Iris pigment epithelial cell (primary cell): ENCODE data around the gene KLF11.

Experiments
- DNase-seq: peaks from one replicate; pipeline ENCODE4 v3.0.0-alpha.2; 2011; ENCODE audit warnings: low read depth

Gene KLF11

DNA sequence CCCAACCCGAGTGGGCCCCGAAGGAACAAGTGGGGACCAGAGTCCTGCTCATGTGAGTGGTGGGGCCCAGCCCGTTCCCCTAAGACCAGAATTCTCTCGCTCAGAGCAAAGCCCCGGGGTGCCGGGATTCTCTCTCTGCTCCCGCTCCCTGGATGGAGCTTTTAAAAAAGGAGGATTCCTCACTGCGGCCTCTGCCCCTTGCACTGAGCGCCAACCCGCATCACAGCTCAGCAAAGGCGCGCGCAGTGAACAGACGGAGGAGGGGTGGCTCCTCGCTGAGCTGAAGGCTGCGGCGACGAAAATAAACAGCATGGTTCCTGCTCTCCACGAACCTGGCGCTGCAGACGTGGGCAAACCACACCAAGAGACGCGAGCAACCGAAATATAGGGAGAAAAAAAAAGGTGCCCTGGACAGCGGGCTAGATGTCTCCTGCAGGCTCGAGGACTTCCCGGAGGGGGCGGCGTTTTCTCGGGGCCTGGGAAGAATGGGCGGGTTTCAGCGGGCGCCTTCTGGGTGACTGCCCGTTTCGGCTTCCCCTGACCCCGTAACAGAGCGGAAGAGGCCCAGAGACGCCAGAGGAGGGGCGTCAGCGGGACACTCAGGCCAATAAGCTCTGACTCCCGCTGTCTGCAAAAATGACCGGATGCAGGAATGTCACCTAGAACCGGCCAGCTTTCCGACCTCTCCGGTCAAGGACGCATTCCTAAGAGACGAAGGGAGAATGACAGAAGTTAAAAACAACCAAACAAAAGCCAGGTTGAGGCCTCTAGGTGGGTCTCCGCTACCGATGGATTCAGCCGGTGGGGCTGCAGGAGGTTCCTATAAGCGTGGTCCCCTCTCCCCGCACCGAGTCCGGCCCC, 819 bp upstream of the KLF11 start:
- DNase-seq = peak; percentile 61

DNA sequence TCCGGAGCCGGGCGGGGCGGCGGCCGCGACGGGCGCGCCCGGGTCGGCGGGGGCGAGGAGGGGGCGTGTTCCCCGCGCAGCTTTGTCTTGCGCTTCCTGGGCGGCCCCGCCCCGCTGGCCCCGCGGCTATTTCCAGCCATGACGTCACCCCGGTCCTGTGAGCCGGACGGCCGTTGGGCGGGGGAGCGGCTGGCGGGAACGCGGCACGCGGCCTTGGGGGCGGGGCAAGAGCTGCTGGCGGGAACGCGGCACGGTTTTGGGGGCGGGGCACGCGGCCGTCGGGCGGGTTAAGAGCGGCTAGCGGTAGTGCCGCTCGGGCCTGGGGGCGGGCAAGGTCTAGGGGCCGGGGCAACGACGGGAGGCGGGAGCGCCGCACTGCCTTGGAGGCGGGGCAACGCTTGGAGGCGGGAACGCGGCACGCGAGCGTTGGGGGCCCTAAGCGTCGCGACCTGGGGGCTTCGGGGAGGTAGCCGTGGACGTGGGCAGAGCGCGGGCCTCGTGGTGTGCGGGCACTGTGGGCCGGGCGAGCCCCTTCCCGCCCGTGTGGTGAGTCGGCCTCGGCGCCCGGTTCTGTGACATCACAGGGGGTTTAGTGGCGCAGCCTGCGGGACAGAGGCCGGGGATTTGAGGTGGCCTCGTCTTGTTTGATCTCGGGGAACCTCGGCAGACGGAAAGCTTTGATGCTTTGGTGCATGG, 704 bp downstream of the KLF11 start:
- DNase-seq = peak; percentile 91

DNA sequence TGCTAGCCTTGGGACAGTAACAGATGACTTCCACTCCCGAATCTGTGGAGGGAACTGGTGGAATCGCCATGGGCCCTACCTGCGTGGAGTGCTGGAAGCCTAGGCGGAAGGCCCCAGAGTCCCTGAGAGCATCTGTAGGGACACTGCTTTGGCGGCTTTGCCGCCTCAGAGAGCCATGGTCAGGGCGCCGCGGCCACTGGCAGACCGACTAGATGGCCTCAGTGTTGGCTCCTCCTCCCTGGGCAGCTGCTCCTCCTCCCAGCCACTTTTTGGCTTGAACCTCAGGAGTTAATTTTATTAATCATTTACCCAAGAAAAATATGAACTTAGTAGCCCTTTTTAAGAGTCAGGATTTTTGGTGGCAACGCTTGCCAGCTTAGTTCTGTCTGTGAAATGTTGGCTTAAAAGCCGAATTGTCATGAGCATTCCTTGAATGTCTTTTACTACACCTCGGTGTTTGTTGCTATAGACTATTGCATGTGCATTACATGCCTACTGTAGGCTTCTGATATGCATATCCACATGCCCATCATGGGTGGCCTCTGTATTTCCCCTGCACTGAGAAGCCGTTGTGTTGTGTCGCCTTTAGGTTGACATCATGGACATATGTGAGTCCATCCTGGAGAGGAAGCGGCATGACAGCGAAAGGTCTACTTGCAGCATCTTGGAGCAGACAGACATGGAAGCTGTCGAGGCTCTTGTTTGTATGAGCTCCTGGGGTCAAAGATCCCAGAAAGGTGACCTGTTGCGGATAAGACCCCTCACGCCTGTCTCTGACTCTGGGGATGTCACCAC, 2.4 kb downstream of the KLF11 start:
- DNase-seq = no peak

DNA sequence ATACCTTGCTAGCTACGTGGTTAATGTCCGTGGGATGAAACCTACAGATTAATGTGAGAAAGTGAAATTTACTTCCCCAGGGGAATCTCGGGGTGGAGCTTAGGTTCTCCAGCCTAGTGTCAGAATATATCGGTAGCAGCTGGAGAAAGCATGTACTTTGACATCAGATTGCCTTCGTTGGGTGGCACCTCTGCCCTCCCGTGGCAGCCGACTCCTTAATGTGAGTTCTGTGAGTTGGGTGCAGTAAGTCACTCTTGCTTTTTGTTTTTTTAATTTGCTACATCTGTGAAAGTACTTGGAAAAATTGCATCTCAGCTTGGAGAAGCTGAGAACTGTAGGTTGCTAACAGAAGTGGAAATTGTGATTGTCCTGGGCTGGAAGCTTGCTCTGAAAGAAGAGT, 3.6 kb downstream of the KLF11 start:
- no peak for DNase-seq

DNA sequence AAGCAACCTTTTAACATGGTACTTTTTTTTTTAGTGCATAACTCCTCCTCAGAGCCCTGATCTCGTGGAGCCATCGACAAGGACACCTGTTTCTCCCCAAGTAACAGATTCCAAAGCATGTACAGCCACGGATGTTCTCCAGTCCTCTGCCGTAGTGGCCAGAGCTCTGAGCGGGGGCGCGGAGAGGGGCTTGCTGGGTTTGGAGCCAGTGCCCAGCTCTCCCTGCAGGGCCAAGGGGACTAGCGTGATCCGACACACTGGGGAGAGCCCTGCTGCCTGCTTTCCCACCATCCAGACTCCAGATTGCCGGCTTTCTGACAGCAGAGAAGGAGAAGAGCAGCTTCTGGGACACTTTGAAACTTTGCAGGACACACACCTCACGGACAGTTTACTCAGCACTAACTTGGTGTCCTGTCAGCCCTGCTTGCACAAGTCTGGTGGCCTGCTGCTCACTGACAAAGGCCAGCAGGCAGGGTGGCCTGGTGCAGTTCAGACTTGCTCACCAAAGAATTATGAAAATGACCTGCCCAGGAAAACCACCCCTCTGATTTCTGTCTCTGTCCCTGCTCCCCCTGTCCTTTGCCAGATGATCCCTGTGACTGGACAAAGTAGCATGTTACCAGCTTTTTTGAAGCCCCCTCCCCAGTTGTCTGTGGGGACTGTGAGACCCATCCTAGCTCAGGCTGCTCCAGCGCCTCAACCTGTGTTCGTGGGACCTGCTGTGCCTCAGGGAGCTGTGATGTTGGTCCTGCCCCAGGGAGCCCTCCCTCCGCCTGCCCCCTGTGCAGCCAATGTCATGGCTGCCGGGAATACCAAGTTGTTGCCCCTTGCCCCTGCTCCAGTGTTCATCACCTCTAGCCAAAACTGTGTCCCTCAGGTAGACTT, 4.5 kb downstream of the KLF11 start:
- no peak for DNase-seq

DNA sequence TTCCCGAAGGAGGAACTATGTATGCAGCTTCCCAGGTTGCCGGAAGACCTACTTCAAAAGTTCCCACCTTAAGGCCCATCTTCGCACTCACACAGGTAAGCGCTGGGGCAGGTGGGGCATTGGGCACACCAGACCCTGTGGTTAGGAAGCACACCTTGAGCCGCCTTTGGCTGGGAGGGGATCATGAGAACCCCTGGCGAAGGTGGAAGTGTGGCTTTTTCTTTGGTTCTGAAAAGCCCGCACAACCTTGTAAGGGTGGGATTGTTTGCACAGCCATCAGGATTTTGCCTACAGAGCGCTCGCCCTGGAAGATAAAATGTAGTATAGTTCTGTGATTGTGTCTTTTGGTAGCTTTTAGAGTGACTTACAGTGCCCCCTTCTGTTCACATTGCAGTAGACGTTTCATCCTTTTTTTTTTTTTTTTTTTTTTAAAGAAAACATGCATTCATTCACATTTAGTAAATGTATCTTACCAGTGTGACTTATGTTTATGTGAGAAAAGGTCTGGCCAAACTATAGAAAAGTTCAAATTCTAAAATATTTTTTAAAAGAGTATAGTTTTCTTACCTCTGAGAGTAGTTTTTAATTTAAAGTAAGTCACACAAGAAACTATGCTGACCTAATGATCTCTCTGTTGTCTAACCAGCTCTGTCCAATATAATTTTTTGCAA, 5.3 kb downstream of the KLF11 start:
- DNase-seq = peak; percentile 50

DNA sequence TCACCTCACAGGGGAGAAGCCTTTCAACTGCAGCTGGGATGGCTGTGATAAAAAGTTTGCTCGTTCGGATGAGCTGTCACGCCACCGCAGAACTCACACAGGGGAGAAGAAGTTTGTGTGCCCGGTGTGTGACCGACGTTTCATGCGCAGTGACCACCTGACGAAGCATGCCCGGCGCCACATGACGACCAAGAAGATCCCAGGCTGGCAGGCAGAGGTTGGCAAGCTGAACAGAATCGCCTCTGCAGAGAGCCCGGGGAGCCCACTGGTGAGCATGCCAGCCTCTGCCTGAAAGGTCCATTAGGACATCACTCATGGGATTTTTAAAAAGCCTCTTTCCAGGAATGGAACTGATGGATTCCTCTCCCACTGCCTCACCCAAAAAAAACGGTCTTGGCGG, 8.9 kb downstream of the KLF11 start:
- no peak for DNase-seq

DNA sequence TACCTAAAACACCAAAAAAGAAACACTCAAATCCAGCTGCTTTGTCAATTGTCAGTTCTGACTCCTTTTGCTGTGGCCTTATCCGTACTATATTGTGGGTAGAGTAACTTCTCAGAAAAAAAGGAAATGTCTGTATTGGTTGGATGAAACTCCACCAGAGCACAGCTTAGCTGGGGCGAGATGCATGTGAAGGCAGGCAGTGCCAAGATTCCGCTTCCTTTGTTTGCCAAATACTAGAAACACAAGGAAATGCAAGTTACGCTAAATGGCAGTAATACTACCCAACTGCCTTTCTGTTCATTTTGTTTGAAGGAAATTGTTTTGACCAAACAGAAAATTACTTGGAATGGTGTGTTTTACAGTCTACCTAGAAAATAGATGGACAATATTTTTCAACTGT, 10.0 kb downstream of the KLF11 start:
- no peak for DNase-seq

DNA sequence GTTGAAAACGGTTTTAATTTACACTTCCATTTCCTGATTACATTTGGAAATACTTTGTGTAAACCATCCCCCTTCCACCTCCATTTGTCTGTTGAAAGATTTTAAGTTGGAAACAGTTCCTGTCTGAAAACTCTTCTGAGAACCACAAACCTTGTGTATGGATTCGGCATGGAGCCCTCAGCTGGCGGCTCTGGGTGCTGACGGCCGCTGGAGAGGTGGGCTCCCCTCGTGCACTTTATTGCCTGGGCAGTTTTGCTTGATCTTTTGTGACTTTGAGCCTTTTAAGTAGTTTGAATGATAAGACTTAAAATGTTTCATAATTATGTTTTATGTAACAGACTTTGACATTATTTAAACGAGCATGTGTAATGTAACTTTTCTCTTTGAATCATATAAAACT, 11.1 kb downstream of the KLF11 start:
- no peak for DNase-seq

DNA sequence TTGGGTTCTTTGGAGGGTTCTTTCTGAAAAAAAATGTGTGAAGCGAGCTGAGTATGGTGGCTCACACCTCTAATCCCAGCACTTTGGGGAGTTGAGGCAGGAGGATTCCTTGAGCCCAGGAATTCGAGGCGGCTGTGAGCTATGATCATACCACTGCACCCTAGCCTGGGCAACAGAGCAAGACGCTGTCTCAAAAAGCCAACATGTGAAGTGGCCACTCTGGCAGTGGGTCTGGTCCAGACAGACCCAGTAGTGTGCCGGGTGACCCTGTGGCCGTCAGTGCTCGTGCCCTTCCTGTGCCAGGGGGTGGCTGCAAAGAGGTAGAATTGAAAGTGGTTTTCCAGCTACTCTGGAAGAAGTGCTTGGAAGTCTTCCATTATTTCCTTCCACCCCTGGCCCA, 11.6 kb downstream of the KLF11 start:
- no peak for DNase-seq

DNA sequence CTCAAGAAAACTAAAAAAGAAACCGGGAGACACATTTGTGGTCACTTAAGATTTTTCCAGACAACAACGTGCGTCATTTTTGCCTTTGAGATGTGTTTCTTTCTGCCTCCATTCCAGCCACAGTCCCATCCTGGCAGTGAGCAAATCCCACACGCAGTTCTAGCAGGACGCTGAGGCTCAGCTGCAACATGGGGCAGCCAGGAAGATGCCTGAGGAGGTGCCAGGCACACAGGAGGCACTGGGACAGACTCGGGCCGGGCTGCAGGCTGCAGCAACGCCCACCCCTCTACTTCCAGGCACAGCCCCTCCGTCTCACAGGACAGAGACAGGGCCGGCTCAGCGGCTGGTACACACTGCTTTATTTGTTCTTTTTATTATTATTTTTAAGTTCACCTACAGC, 13.1 kb downstream of the KLF11 start:
- no peak for DNase-seq

DNA sequence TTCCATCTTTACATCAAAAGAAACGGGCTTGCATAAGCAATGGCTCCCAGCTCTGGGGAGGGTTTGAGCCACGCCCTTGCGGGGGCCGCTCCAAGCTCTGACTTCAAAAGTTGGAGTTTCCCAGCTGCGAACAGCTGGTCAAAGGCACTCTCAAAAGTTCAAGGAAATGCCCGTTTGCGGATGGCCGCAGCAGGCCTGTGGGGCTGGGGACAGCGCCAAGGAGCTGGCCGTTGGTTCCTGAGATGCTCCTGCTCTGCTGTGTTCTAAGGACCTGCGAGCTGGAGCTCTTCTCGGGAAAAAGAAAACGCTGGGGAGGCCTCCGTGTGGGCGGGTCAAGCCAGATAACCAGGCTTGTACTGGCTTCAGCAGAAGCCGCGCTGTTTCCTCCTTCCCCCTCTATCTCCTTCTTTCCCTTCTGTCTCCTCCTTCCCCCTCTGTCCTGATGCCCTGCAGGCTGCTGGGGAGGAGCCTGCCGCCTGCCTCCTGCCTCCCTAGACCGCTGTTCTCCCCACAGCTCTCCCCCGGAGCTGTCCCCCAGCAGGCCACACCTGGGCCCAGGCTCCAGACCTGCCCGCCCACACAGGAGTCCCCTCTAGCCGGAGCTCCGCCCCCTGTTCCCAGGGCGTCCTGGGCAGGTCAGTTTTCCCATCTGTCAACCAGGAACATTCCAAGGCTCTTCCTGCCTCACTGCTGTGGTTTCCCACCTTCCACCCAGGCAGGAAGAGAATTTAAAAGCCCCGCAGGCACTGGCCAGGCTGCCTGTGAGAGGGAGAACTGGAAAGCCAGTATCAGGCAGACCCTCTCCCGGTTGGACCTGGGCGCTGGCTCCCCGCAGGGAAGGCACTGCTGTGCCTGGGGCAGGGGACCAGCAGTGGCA, 14.1 kb downstream of the KLF11 start:
- peak; percentile 67 for DNase-seq

DNA sequence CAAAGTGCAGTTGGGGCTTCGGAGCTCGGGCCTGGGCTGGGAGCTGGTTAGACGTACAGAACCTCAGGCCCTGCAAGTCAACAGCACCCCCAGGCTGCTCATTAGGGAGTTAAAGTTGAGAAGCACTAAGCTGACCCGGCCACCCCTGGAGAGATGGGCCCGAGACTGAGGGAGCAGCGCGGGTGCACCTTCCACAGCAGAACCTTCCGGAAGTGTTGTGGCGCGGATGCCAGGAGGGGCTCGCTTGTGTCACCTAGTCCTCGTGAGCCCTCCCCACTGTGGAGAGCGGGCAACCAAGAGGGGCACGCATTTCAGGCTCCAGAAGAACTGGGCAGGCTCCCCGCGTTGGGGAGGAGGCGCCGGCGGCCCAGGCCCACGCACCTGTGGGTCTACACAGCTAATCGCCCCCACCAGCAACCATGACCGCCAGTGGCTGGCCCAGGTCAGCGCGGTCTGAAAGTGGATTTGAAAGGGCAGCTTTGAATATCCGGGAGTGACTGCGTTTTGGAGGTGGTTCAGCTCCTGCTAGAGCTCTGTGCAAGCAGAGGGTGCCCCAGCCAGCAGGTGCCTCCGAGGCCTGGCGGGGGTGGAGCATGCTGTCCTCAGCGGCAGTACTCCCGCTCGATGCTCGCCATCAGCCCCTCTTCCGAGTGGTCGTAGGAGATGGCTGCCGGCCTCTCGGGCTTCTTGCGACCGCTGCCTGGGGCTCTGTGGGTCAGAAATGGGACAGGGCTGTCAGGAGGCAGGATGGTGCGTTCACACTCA, 15.1 kb downstream of the KLF11 start:
- no peak for DNase-seq

DNA sequence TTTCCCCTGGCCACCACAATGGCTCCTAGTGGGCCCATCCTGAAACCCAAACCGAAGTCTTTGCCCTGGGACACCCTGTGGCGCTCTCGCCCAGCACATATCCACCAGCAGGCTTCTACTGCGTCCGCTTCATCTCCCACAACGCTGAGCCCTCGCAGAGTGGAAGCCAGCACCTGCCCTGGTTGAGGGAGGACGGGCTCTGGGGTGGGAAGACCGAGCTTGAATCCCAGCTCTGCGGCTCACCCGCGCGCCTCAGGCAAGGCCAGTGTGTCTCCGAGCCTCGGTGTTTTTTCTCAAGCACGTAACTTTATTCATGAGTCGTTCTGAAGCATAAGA, 15.6 kb downstream of the KLF11 start:
- DNase-seq = no peak

DNA sequence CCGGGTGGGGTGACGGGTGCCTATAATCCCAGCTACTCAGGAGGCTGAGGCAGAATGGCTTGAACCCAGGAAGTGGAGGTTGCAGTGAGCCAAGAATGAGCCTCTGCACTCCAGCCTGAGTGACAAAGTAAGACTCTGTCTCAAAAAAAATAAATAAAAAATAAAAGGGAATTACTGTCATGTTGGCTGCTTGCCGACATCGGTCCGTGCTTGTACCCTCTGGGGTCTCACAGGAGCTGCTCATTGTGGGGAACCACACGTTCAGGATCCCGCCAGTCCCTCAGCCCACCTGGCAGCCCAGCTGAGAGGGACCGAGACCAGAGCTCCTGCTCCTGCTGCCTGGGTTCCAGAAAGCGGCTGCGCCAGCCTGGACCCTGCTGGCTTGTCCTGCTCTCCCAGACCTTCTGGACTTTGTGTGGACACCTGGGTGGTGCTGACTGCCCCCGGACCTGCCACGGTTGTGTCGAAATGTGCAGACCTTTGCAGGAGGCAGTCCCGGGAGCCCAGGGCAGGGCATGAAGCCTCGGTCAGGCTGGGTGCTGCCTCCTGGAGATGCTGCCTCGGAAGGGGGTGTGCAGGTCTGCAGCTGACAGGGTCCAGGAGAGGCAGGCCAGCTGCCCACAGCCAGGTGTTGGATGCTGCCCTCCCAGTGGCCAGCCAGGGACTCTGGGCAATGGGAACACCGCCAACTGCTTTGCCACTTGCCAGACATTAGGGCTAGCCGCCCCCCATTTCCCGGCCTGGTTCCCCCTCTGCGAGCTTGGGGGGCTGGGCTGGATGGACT, 16.4 kb downstream of the KLF11 start:
- DNase-seq = no peak

DNA sequence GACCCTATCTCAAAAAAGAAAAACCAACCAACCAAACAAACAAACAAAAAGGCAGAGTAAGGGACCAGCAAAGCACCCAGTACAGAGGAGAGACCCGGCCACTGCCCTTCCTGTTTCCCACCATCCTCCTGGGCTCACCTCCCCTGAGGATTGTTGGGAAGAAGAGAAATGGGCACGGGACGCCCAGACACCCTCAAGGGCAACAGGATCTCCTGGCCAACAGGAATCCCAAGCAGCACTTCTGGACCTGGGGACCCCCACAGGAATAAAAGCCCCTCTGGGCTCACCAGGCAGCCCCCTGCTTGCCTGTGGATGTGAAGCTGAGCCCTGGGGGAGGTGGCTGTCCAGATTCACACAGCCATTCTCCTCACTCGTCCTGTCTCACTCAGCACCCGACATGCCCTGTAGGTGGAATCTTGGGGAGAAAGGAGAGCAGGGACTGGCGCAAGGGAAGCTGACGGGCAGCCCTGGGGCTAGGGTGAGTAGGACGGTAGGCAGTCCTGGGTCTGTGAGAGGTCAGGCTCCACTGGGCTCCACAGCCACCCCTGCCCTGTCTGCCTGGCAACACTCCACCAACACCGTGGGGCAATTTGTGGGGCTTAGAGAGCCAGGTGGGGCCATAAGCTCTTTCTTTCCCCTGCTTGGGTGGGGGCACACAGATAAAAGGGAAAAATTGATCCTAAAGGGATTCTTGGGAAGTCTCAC, 18.0 kb downstream of the KLF11 start:
- DNase-seq = no peak

DNA sequence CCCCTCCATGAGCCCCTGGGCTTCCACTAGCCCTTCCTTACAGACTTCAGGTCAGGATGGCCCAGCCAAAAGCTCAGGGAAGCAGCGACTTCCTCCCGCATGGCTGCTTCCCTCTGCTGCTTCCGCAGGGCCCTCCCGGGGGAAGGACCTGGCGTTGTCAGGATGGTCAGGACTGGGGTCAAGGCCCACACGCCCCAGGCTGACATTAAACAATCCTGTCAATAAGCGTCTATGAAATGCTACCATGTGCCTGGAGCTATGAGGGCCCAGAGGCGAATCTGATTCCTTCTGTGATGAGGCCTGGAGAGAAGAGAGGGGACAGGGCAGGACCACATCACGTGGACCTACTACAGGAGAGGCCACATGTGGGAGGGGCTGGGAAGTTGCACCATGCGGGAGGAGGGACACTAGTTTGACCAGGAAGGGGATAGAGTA, 19.6 kb downstream of the KLF11 start:
- DNase-seq = no peak

DNA sequence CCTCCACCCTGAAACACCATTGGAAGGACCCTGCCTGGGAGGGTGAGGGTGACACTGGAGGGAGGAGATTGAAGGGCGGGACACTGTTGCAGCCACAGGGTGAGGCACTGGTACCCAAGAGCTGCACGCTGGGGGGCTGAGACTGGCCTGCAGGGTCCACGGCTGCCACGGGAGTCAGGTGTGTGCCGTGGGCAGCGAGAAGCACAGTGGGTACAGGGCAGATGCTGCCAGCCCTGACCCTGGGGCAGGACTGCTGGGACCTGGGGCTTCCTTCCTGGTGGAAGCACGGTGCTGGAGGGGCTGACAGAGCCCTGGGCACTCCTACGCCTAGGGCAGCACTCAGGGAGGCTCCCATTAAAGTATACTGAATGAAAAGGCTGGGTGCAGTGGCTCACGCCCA, 20.2 kb downstream of the KLF11 start:
- no peak for DNase-seq
